NCI-H82 treated with DMSO at 0.1 percent for 48 hours (cell line): ENCODE results near the gene SPG7.
"Not testable (repeated sequence)": the region's sequence is repeated elsewhere in the genome, so short reads cannot be mapped to it uniquely, and the experiment has no call there.

Experiments used
- DNase-seq: peaks from one replicate; lab custom pipeline; 2025; ENCODE audit not compliant: unreplicated experiment; lab: John Stamatoyannopoulos, UW

Gene SPG7

DNA sequence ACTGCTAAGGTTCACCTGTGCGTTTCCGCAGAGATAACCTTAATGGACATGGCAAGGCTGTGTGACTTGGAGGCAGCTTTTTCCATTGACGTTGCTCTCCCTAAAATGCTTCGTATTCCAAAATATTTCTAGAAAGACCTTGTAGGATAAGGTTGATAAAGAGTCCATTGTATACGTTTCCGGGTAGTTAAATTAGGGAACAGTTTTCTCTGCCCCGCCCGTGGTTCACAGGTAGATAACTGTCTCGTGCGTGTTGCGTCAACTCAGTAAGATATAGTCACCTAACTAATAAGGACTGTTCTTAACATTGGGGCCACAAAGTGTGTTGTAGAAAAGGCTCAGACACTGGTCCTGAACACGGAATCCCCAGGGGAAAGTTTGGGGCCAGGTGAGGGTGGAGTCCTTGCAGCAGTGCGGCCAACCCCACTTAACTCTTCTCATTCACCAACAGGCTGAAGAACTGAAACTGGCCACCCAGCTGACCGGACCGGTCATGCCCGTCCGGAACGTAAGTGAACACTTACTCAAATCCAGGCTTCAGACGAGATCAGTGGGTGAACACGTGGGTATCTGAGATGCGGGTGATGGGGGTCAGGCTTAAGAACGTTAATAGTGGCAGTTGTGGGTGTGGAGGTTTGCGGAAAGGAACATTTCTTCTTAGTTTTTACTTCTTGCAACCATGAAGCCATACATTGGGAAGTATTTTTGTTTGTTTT lies 53.8 kb downstream of the SPG7 start:
- no peak for DNase-seq

DNA sequence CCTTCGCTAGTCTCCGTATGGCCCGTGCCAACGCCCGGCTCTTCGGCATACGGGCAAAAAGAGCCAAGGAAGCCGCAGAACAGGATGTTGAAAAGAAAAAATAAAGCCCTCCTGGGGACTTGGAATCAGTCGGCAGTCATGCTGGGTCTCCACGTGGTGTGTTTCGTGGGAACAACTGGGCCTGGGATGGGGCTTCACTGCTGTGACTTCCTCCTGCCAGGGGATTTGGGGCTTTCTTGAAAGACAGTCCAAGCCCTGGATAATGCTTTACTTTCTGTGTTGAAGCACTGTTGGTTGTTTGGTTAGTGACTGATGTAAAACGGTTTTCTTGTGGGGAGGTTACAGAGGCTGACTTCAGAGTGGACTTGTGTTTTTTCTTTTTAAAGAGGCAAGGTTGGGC lies 54.7 kb downstream of the SPG7 start:
- DNase-seq, result no peak

DNA sequence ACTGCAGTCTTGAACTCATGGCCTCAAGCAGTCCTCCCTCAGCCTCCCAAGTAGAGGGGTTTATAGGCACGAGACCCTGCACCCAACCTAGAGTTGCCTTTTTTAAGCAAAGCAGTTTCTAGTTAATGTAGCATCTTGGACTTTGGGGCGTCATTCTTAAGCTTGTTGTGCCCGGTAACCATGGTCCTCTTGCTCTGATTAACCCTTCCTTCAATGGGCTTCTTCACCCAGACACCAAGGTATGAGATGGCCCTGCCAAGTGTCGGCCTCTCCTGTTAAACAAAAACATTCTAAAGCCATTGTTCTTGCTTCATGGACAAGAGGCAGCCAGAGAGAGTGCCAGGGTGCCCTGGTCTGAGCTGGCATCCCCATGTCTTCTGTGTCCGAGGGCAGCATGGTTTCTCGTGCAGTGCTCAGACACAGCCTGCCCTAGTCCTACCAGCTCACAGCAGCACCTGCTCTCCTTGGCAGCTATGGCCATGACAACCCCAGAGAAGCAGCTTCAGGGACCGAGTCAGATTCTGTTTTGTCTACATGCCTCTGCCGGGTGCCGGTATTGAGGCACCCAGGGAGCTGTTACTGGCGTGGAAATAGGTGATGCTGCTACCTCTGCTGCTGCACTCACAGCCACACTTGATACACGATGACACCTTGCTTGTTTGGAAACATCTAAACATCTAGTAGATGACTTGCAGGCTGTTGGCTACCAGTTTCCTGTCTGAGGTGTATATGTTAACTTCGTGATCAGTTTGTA lies 55.6 kb downstream of the SPG7 start:
- no peak for DNase-seq

DNA sequence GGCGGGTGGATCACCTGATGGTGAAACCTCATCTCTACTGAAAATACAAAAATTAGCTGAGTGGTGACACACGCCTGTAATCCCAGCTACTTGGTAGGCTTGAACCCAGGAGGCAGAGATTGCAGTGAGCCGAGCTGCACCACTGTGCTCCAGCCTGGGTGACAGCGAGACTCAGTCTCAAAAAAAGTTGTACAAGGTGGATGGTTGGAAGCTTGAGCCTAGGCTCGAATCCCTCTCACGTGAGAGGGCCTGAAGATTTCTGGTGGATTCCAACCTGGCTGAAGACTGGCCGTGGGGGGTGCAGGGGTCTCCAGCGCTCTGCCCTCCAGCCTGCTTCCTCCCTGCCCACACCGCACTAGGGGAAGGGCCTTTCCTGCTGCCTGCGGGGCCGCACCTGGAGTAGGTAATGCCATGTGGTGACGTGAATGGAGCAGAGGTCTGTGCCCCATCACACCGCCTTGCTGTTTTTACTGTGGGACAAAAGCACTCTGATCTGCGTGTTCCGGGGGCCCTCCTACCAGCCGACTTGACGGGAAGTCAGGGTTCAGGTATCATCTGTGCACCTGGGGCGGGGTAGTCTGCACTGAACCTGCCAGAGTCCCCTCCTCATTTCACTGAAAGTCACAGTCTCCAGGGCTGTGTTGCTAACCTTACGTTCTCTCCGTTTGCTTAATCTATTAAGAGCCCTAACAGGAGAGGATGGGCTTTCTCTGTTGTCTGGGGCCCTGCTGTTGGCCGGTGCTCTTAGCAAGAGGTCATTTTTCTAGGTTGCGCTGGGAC lies 56.5 kb downstream of the SPG7 start:
- DNase-seq, result no peak

DNA sequence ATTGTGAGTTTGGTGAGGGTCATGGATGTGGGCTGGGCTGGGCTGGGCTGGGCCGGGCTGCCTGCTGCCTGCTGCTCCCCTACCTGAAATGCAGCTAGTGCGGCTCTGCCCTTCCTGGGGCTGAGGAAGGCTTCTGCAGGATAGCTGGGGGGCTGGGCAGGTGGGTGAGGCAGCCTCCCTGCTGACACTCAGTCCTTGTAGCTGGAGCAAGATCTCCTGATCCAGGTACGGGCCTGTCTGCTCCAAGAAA lies 57.0 kb downstream of the SPG7 start:
- no peak for DNase-seq

DNA sequence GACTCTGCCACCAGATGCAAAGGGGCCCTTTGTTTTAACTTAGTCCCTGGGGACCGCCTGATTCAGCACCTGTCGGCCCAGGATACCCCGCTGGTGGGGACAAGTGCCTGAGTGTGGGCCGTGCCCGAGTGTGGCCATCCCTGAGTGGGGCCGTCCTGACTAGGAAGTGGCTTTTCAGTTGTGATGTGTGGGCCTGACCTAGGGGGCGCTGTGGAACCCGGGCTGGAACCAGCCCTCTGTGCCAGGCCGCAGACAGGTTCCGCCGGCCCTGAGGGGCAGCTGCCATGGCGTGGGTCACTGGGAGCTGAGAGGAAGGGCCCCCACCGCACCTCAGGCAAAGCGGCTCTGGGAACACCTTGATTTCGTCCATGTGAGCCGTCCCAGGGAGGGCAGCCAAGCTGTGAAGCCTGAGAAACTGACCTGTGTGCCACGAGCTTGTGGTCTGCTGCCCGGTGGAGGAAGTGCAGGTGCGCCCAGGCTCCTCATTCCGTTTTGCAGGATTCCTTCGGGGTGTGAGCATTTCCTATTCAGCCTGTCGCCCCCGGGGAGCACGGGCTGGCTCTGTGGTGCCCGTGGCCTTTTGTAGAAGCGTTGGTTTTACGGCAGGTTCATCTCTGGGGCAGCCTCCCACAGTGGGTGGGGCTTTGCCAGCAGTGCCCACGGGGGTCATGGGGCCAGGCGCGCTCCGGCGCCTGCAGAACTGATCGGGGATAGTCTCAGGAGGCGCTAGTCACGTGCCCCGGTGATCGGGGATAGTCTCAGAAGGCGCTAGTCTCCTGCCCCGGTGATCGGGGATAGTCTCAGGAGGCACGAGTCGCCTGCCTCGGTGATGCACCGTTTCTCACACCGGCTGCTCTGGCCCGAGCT lies 57.5 kb downstream of the SPG7 start:
- peak; percentile 68 for DNase-seq

DNA sequence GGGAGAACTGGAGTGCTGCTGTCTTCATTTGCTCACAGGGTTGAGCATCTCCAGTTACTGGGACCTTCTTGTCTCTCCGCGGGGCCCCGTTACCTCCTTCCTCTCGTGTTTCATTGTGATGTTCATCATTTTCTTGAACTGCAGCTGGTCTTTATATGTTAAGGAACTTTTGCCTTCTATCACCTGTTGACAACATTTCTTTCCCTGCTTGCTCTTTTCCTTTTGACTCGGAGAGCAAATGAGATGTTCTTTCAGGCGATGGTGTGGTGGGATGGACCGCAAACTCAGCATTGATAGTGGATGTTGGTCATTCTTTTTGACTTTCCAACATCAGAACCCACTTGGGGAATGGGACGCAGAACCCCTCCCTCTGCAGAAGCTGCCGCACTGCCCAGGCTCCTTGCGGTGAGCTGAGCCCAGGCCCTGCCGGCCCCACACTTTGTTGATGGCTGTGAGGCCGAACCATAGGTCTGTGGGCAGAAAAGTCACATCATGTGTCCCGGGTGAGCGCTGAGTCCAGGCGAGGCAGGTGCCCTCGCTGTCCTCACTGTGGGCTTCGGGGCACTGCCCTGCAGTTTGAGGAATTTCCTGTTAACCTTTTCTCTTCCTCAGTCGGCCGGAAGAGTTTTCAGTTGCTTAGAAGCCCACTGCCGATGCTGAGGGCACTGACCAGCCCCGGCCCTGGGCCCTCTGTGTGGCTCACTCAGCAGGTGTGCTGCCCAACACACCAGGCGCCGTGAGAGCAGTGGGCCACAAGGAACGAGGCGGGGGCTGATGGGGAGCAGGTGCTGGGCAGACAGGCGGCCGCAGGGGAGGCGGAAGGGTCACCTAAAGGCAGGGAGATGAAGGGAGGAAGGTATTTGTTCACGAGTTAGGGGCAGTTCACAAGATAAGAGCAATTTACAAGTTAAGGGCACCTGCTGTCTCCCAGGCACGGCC lies 59.7 kb downstream of the SPG7 start:
- no peak for DNase-seq

DNA sequence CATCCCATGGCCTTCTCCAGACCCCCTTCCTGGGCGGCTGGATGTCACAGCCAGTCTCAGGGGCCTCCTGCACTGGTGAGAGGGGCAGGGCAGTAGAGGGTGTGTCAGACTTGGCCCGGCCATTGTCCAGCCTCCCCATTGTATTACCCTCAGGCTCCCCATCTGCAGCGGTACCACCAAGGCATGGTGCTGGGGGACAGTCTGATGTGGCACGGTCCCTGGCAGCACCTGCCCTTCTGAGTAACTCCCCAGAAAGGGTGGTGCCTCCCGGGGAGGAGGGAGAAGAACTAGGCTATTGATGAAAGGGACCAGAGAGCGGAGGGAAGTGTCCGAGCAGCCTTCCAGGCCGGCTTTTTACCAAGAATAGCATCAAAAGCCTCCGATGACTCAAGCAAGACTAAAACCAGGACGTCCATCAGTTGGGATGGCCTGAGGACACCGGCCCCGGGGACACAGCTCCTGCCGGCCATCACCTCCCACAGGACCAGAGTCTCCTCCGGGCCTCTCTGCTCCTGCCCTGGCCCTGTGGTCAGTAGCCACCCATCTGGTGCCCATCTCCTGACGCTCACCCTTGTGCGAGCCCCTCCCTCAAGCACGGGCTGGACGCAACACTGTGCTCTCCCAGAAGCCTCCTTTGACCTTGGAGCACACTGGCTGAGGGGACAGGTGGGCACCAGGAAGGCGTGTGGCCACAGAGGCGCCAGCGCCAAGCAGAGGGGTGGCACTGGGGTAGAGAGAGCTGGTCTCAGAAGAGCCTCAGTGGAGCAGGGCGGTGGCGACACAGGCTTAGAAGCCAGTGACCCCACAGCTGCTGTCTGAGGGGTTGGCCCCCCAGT lies 61.5 kb downstream of the SPG7 start:
- no peak for DNase-seq

DNA sequence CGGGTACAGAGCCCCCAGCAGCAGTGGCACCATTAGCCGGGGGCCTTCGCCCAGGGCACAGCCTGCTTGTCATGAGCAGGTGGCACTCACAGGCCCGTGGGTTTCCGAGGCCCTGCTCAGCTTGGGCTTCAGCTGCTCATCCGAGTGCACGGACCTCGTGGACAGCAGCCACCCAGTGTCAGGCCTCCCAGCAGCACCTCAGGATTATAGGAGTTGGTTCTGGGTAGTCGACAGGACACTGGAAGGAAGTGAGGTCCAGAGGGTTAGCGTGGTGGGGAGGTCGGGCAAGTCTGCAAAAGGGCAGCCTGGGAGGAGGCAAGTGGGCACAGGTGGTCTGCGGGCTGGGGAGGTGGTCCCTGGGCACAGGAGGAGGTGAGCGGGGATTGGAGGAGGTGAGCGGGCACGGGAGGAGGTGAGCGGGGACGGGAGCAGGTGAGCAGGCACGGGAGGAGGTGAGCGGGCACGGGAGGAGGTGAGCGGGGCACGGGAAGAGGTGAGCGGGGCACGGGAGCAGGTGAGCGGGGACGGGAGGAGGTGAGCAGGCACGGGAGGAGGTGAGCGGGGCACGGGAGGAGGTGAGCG lies 62.2 kb downstream of the SPG7 start:
- no peak for DNase-seq

DNA sequence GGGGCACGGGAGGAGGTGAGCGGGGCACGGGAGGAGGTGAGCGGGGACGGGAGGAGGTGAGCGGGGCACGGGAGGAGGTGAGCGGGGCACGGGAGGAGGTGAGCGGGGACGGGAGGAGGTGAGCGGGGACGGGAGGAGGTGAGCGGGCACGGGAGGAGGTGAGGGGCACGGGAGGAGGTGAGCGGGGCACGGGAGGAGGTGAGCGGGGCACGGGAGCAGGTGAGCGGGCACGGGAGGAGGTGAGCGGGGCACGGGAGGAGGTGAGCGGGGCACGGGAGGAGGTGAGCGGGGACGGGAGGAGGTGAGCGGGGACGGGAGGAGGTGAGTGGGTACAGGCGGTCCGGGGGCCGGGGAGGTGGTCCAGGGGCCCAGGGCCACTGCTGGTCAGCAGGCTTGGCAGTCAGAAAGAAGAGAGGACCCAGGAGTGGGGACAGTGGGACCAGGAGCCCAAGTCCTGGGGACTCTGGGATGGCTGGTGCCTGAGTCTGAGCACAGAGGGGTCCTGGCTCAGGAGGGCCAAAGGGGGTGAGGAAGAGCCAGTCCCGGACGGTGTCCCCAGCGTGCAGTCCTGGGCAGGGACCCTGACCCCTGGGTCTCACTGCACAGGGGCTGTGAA lies 62.9 kb downstream of the SPG7 start:
- not testable (repeated sequence) for DNase-seq

DNA sequence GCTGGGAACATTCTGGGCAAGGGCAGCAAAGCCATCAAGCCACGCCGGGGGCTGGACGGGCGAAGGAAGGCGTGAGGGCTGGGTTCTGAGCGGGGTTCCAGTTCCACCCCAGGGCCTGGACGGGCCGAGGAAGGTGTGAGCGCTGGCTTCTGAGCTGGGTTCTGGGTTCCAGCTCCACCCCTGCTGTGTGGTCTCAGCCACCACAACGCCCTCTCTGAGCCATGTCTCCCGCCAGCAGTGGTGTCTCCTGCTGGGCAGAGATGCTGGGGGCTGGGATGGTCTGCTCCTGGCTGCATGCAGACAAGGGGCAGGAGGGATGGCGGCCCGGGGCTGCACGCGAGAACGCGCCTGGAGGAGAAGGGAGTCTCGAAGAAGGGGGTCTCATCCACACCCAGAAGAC lies 63.4 kb downstream of the SPG7 start:
- no peak for DNase-seq

DNA sequence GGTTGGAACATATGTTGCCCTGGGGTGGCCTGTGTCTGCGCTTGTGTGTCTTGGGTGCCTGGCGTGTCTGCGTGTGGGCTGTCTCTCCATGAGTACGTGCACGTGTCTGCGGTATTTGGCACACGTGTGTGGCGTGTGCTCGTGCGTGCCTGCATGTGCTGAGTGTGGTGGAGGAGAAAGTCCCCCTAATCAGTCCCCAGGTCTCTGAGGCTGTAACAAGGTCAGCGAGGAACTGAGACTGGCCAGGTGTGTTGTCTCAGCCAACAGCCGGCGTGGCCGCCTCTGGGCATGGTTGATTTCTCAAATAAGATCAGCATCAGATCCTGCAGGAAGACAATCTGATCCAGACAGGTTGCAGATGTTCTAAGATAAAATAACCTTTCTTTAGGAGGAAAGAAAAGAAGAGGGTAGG lies 63.9 kb downstream of the SPG7 start:
- no peak for DNase-seq

DNA sequence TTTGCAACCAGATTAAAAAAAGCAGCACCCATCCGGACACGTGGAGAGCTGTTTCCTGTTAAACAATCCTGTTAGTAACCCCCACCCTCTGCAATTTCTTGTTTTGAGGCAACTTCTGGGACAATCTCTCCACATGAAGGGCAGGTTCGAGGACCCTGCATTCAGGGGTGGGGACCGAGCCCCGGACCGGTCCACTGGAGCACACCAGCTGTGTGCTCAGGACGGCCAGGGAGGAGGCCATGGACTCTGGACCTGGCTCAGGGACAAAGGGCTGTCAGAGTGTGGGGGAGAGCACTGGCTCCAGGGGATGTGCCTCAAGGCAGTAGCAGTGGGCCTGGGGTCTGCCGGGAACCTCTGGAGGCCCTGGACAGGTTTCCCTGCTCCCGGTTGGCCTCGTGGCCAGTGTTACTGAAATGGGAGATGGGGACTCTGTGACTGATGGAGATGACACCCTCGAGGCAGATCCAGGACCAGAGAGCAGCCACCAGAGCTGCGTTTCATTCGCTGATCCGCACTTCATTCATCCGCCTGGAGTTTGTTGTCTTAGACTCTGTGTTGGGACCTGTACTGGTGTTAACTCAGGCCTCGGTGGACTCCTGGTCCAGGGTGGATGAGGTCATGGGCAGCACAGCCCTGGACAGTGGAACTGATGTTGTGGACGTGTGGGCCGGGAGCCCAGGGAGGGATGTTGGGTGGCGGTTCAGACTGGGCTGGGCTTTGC lies 64.4 kb downstream of the SPG7 start:
- DNase-seq, result no peak

DNA sequence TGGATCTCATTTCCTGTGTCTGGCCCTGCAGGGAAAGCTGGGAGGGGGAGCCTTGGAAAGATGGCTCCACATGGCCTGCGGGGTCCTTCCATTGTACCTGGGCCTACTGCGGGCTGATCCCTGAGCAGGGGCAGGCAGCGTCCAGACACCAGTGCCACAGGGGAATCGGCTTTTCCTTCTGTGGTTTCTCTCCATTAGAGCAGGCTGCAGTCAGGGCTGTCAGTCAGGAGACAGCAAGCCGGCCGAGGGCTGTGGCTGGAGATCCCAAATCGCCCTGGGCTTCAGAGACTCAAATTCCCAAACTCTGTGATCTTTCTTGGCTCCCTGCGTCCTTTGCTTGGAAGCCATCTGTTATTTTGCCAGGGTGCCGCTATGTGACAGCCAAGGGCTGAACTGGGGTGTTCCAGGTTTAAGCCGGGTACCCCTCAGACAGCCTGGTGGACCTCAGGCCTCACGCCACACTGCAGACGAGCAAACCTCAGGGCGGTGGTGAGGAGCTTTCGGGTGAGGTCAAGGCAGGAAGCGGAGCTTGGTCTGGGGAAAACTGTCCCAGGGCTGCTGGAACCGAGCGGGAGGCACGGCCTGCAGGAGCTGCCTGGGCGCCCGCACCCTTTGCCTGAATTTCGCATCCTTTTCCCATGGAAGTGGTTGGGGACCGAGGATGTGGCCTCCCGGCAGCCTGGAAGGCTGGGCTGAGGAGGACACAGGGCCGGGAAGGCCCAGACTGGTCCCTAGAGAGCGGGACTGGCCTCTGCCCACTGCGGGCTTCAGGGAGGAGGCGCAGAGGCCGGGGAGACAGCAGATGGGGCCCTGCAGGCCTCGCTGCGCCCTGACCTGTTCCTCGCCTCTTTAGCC lies 65.8 kb downstream of the SPG7 start:
- DNase-seq, result no peak

DNA sequence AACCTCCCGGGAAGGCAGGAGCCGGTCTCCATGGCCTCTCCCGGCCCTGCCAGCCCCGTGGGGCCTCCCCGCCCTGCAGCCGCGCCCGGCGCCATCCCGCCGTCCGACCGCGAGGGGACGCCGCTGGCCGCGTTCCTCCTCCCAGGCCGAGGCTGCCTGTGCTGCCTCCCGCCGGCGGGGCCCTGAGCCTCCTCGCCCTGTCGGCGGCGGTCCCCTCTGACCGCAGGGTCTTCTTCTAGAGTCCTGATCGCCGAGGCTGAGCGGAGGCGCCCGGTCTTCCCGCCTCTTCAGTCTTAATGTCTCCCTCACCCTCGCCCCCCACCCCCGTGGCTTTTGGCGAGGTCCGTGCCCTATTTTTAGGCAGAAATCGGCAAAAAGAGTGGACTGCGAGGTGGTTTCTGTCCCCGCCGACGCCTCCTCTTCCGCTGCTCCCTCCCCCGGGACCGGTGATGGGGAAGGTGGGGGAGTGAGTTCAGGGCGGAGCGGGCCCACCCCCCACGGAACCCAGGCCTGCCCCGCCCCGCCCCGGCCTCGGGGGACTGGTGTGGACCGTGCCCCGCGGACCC lies 66.6 kb downstream of the SPG7 start:
- no peak for DNase-seq

DNA sequence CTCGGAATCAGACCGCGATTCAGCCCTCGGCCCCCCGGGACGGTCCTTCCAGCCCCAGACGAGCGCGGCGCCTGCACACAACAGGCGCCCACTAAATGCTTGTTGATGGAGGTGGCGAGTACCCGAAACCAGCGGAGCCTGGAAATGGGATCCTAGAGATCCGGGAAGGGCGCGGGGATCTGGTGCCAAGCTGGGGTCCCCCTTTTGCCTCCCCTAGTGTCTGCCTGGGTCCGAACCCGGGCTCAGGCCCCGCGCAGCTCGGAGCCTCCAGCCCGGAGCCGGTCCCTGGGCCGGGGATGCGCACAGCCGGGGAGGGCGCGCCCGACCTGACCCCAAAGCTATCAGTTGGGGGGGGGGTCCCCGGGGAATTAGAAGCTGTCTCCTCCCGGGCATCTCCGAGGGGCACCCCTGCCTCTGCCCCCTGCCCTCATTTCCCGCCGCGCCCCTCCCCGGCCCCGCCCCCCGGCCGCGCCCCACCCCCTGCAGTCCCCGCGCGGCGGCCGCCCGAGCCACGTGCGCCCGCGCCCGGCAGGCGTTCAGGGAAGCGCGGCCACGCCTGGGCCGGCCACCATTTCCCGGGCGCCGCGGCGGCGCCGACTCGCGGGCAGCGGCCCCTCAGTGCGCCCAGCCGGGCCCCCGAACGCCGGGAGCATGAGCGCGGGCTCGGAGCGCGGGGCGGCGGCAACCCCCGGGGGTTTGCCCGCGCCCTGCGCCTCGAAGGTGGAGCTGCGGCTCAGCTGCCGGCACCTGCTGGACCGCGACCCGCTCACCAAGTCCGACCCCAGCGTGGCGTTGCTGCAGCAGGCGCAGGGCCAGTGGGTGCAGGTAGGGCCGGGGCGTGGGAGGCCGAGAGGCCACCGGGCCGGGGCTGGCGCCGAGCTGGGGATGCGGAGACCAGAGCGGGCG lies 67.3 kb downstream of the SPG7 start, which contains the start of gene CPNE7:
TSS of gene CPNE7 (plus strand) at position 512 of the 906 bp plus-strand sequence. CDS start at position 652, 140 bp downstream.
- no peak for DNase-seq
